Caco-2 (cell line): ENCODE results near the gene SLX9. TPM values are rescaled to one million over a fixed set of nuclear protein-coding genes. Genes with fewer than 3 reads are reported as not detected.

Experiments used
- BruUV-seq: library from RNA; stranded (reverse); fragments of 400-500 nt; replicated peaks from 2 replicates; lab custom pipeline; 2021; lab: Mats Ljungman, UMichigan
- CTCF ChIA-PET: fragments of 300-600 bp; sonication (Branson Sonifier 250); formaldehyde crosslinking; loops from one replicate; lab custom pipeline; 2022; ENCODE audit warnings: antibody characterized with exemption; lab: Charles Lee
- POLR2A ChIA-PET: fragments of 300-600 bp; sonication (Branson Sonifier 250); formaldehyde crosslinking; loops from one replicate; lab custom pipeline; 2022; ENCODE audit warnings: antibody characterized with exemption; lab: Charles Lee
- DNase-seq, 2 experiments: peaks; one replicate each; pipeline versions ENCODE4 v3.0.0 to v3.0.0-alpha.2; 2020 to 2022
- H3K27me3 ChIP-seq: replicated peaks from 2 replicates; pipeline ENCODE4 v1.6.0; 2011; ENCODE audit warnings: low read length; ENCODE audit not compliant: control insufficient read depth, insufficient read depth
- H3K36me3 ChIP-seq: 2 replicates; pipeline ENCODE4 v1.5.1; 2011; ENCODE audit warnings: low read length; ENCODE audit not compliant: control insufficient read depth, insufficient read depth
- H3K4me1 ChIP-seq: fragments of 250-450 bp; sonication (Bioruptor Pico); 2 replicates; pipeline ENCODE4 v1.5.1; 2020; ENCODE audit warnings: mild to moderate bottlenecking
- H3K4me3 ChIP-seq: 2 replicates; pipeline ENCODE4 v1.5.1; 2011; ENCODE audit warnings: low read depth, mild to moderate bottlenecking, control low read depth, low read length
- H3K9me3 ChIP-seq: fragments of 250-450 bp; sonication (Bioruptor Pico); 2 replicates; pipeline ENCODE4 v1.5.1; 2020; ENCODE audit warnings: mild to moderate bottlenecking, moderate library complexity
- H3K27ac Mint-ChIP-seq: one replicate; pipeline ENCODE4 v1.8.0; 2022; ENCODE audit warnings: mixed read lengths; ENCODE audit not compliant: unreplicated experiment
- H3K27me3 Mint-ChIP-seq: one replicate; pipeline ENCODE4 v1.8.0; 2022; ENCODE audit warnings: mixed read lengths; ENCODE audit not compliant: insufficient read depth, unreplicated experiment
- H3K36me3 Mint-ChIP-seq: one replicate; pipeline ENCODE4 v1.8.0; 2022; ENCODE audit warnings: mild to moderate bottlenecking, mixed read lengths; ENCODE audit not compliant: insufficient read depth, unreplicated experiment
- H3K4me1 Mint-ChIP-seq: one replicate; pipeline ENCODE4 v1.8.0; 2022; ENCODE audit warnings: low read depth, mixed read lengths; ENCODE audit not compliant: unreplicated experiment
- H3K4me3 Mint-ChIP-seq: one replicate; pipeline ENCODE4 v1.8.0; 2022; ENCODE audit warnings: mild to moderate bottlenecking, moderate library complexity, mixed read lengths; ENCODE audit not compliant: unreplicated experiment
- H3K9me3 Mint-ChIP-seq: one replicate; pipeline ENCODE4 v1.8.0; 2022; ENCODE audit warnings: mixed read lengths; ENCODE audit not compliant: unreplicated experiment
- CTCF ChIP-seq, 2 experiments: fragments of 200-600 bp in 1 of 2; IDR thresholded peaks; 1 replicate in 1 of 2; 2 replicates in 1 of 2; pipeline versions ENCODE4 v1.5.1 to v1.8.0; 2011 to 2022; ENCODE audit warnings: antibody characterized with exemption in 1 of 2, control low read depth in 1 of 2, inconsistent platforms in 1 of 2, low read depth in 1 of 2, low read length in 1 of 2, mild to moderate bottlenecking in 1 of 2, moderate library complexity in 1 of 2; ENCODE audit not compliant: insufficient read depth in 1 of 2, severe bottlenecking in 1 of 2, unreplicated experiment in 1 of 2
- intact Hi-C: fragments of 100-400 bp; cut with micrococcal nuclease; formaldehyde crosslinking; loops from one replicate; pipeline ENCODE4 v1.10.0; 2022; ENCODE audit not compliant: unreplicated experiment
- total RNA-seq: library from RNA; stranded (reverse); gene quantifications from 2 replicates; pipeline ENCODE4 v1.2.3, GENCODE V29; 2022

Gene SLX9
- total RNA-seq, 1 experiment from 2014 or later = 62.1 TPM

GRCh38 chr21:44974676-44975075 is 34.8 kb downstream of the SLX9 start:
- CTCF ChIA-PET = no interaction called here

GRCh38 chr21:44975720-44976555 is 36.1 kb downstream of the SLX9 start:
- Histone ChIP-seq H3K9me3 (no peaks in the 10 kb centered on the region), H3K4me3 (no peak overlapping the region)
- H3K9me3 Mint-ChIP-seq = no peaks in the 10 kb centered on the region

More at GRCh38 chr21:44974676-44975075, 34.8 kb downstream of the SLX9 start:
- no peak overlapping the region for H3K4me3 Mint-ChIP-seq
- Histone ChIP-seq H3K4me3 (no peak overlapping the region), H3K27me3 (no peaks in the 10 kb centered on the region), H3K36me3 (no peaks in the 10 kb centered on the region), H3K9me3 (no peaks in the 10 kb centered on the region), H3K4me1 (no peaks in the 10 kb centered on the region)
- no peak for TF ChIP-seq CTCF (IDR thresholded peaks at IDR 0.05; ENCODE audit: insufficient read depth in 1 of 2, low read depth in 1 of 2, low read length in 1 of 2, severe bottlenecking in 1 of 2, unreplicated experiment in 1 of 2)
- H3K4me1 Mint-ChIP-seq = no peaks in the 10 kb centered on the region
- POLR2A ChIA-PET = no interaction called here
- DNase-seq = no peak
- intact Hi-C loops = no loop called here
- H3K9me3 Mint-ChIP-seq = no peaks in the 10 kb centered on the region
- no peak overlapping the region for H3K27ac Mint-ChIP-seq
- peaks cover 36% of the 10 kb centered on the region for H3K36me3 Mint-ChIP-seq
- BruUV-seq = no TSS peak
- no peaks in the 10 kb centered on the region for H3K27me3 Mint-ChIP-seq

More at GRCh38 chr21:44975720-44976555, 36.1 kb downstream of the SLX9 start:
- Mint-ChIP-seq H3K36me3 (peaks cover 40% of the 10 kb centered on the region), H3K27me3 (no peaks in the 10 kb centered on the region), H3K4me3 (no peak overlapping the region), H3K4me1 (no peaks in the 10 kb centered on the region), H3K27ac (no peak overlapping the region)
- no peaks in the 10 kb centered on the region for H3K27me3 ChIP-seq
- TF ChIP-seq CTCF (IDR thresholded peaks at IDR 0.05; ENCODE audit: insufficient read depth in 1 of 2, low read depth in 1 of 2, low read length in 1 of 2, severe bottlenecking in 1 of 2, unreplicated experiment in 1 of 2) = no peak
- H3K4me1 ChIP-seq = no peaks in the 10 kb centered on the region
- intact Hi-C loops = no loop called here
- no peaks in the 10 kb centered on the region for H3K36me3 ChIP-seq
- DNase-seq = no peak
- POLR2A ChIA-PET = no interaction called here
- no TSS peak for BruUV-seq
- CTCF ChIA-PET = interaction anchor here (0.9 kb wide), 1 partner anchor 162 kb away, joined by 3 read pairs; no protein-coding TSS in a partner anchor
